Central memory CD4-positive, alpha-beta T cell (primary cell): ENCODE measurements around the gene ST3GAL4.
"Not testable (repeated sequence)": the region's sequence is repeated elsewhere in the genome, so short reads cannot be mapped to it uniquely, and the experiment has no call there.

ENCODE experiments used
- DNase-seq: peaks from one replicate; pipeline ENCODE4 v3.0.0; 2022
- total RNA-seq, 3 experiments: gene quantifications; one replicate each; lab custom pipeline; 2026; lab: John Stamatoyannopoulos, UW

ST3GAL4 gene
- total RNA-seq, result 2.3 to 5.4 (median 2.5) reads per million in 3 experiments

- peak; percentile 37 for DNase-seq
Observed at GRCh38 chr11:126355324-126355925, at the start of gene ST3GAL4. ST3GAL4 (plus strand) TSS chr11:126355686; CDS start chr11:126406156, 50,470 bp downstream.

GRCh38 chr11:126305699-126306098 lies 49.8 kb upstream of the ST3GAL4 start:
- no peak for DNase-seq

- no peak for DNase-seq
Observed at GRCh38 chr11:126307706-126308105, 47.8 kb upstream of the ST3GAL4 start.

- no peak for DNase-seq
Observed at GRCh38 chr11:126308271-126308671, 47.2 kb upstream of the ST3GAL4 start.

GRCh38 chr11:126308771-126309170 lies 46.7 kb upstream of the ST3GAL4 start:
- DNase-seq, result not testable (repeated sequence)

DNA sequence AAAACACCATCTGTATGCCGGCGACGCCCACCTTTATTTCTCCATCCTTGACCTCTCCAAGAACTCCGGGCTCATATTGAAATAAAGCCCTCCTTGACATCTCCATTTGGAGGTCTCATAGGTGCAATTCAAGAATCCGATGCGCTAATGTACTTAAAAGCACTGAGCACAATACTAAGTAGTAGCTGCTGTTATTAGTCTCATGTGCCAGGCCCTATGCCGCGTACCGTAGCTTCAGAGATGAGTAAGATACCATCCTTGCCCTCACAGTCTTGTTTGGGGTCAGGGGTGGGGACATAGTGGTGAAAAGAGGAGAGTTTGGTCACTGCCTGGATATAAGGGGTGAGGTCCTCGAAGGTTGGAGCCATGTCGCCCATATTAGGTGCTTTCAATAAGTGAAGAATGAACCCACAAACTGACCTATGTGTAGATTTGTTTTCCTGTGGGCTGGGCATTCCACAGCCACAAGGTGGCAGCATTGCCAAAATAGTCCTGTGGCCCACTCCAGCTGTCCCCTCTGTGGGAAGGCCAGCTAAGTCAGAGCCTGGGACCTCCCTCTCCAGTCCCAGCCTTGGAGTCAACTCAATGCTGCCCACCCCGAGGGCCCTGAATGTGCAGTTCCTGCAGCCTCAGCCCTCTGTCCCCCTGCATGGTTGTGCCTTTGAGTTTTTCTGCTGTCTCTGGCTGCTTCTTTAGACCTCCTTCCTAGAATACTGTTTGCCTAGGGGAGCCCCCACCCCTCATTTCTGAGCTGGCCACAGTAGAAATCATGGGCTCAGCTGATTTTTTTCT lies 45.1 kb upstream of the ST3GAL4 start:
- peak; percentile 20 for DNase-seq

DNA sequence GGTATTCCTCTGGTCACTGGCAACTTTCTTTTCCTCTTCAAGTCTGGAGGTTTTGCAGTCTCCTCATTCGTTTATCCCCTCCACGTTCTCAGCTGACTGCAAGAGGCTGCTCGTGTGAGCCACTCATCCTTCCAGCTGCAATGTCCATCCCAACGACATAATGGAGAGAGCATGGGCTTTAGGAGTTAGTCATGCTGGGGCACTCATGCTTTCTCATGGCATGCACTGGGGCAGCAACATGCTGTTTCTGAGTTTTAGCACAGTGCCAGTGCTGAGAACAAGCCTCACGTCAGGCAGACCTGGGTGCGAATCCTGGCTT lies 44.5 kb upstream of the ST3GAL4 start:
- no peak for DNase-seq

DNA sequence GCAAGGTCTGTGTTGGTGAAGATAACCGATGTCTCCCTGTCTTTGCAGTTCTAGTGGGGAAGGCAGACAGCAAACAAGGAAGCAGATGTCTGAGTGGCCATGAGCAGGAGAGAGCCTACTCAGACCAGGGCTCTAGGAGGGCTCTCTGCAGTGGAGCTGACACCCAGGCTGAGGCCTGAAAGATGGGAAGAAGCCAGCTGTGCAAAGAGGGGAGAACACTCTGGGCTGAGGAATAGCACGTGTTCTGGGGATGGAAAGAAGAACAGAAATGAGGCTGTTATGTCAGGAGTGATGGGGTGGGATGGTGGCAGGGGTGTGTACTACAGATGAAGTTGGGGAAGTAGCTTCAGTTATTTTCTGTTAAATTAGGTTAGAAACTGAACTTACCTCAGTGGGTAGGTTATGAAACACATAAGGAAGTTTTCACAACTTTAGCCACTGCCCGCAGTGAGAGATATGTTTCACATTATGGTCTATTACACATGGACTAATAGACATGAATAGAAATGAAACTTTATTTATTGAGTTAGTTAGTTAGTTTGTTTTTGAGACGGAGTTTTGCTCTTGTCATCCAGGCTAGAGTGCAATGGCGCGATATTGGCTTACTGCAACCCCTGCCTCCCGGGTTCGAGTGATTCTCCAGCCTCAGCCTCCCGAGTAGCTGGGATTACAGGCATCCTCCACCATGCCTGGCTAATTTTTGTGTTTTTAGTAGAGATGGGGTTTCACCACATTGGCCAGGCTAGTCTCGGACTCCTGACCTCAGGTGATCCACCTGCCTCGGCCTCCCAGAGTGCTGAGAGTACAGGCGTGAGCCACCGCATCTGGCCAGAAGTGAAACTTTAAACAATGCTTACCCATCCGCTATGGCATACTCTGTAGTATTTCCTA lies 43.8 kb upstream of the ST3GAL4 start:
- DNase-seq, result no peak

DNA sequence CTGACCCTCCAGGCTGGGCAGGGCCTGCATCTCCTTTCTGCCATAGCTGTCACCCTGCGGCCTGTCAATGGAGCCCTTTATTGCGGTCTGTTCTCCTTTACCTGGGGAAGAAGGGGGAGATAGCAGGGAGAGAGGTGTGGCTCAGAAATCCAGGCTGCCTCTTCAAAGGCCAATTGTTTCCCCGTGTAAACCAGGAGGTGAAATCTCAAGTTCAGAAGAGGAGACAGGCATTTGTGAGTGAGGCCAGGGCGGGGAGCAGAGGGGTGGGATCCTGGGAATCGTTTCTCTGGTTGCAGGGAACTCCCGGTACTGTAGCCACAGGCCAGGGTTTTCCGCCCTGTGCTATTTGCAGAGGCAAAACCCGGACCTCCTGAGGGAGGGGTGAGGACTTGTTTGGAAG lies 42.5 kb upstream of the ST3GAL4 start:
- no peak for DNase-seq

DNA sequence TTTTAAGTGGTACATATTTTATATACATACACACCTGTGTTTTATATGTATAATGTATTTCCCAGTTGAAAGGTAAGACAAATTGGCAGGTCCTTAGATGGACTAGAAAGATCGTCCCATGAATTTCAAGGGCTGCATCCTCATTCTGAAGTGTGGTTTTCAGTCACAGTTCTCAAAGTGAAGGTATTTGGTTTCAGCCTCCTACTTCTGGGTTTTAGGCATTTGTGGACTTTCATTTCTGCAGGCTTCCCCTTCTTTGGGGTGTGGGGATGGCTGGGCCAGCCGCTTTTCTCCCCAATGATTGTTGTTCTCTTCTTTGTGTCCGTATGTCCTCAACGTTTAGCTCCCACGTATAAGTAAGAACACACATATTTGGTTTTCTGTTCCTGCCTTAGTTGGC lies 41.7 kb upstream of the ST3GAL4 start:
- no peak for DNase-seq

DNA sequence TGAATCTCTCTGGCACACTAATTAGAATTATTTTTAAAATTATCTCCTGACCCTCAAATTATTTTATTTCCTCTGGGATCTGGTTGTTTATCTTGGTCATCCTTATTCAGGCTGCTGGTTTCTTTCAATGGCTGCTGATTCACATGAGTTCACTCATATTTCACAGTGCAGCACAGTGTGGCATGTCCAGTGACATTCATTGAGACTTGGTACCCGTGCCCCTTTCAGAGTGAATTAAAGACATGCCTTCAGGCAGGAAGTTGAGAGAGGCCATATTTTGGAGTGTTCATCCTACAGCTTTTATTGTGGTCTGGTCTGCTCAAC lies 38.1 kb upstream of the ST3GAL4 start:
- DNase-seq, result no peak

GRCh38 chr11:126317756-126318573 lies 37.5 kb upstream of the ST3GAL4 start:
- DNase-seq, result peak; percentile 9

GRCh38 chr11:126318574-126319373 lies 36.7 kb upstream of the ST3GAL4 start:
- no peak for DNase-seq

DNA sequence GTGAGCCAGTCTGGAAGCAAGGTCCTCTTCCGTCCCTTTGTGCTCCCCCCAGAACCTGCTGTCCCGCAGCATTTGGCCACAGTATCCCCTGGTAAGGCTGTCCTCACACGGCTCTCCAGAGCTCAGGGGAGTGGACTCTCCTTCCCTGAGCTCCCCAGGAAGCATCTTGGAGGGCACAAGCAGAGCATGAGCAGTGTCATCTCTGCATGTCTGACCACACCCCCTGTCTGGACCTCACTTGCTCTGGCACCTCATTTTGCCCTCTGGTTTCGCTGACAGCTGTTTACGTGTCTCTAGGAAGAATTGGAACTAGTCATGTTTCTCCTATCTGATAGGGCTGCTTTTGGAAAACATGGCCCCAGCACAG lies 36.1 kb upstream of the ST3GAL4 start:
- no peak for DNase-seq

DNA sequence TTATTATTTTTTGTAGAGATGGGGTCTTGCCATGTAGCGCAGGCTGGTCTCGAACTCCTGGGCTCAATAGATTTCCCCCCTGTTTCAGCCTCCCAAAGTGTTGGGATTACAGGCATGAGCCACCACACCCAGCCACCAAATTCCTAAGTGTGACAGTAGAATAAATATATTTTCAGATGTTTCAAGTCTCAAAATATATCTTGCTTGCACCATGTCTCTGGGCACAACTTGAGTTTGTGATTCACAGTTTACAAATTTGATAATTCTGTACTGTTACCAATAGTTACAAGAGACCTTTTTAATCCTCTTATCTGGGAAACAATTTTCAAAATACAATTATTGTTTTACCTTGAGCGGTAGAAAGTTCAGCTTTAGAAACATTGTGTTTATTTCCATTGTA lies 32.5 kb upstream of the ST3GAL4 start:
- no peak for DNase-seq

DNA sequence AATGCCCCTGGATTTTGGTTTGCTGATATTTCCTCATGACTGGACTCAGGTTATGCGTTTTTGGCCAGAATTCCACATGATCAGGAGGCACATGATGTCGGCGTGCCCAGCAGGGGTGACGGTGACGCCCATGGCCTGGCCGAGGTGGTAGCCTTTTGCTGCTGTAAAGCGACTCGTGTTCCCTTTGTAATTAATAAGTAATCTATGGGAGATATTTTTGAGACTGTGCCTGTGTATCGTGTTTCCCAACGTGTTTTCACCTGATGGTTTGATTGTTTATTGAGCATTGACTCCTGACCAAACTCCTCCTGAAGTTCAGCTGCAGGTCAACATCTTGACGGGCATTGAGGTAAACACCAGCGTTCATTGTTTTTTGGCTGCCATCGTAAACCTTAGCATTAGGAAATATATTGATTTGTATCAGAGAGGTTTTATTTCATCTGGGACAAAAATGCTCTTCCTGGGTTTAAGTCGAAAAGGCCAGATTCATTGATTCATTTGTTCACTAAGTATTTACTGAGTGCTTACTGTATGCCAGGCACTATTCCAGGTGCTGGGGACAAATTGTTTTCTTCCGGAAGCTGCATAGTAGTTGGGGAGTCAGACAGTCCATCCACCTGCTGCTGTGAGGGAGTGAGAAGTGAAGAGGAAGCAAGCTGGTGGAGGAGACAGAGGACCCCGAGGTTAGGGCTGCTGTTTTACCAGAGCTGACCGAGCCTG lies 28.0 kb upstream of the ST3GAL4 start:
- DNase-seq, result no peak

- no peak for DNase-seq
Observed at GRCh38 chr11:126328001-126328390, 27.5 kb upstream of the ST3GAL4 start.

GRCh38 chr11:126328444-126328843 lies 27.0 kb upstream of the ST3GAL4 start:
- DNase-seq, result no peak

- no peak for DNase-seq
Observed at GRCh38 chr11:126328938-126329643, 26.4 kb upstream of the ST3GAL4 start.

- no peak for DNase-seq
Observed at GRCh38 chr11:126329644-126330211, 25.8 kb upstream of the ST3GAL4 start.
